Measurements from ENCODE around the gene RNF115. TPM values are rescaled to one million over a fixed set of nuclear protein-coding genes. Genes with fewer than 3 reads are reported as not detected.
A peak's percentile ranks its signal among the peaks of the same experiment; 100 is the strongest.

RNF115 gene
- total and polyA plus RNA-seq, 2 of the 4 experiments (the other 2 are of a cell fraction) = 13.5 to 22.9 TPM

- peak overlapping the region; percentile 95 for H3K4ac ChIP-seq (ENCODE audit: low read depth, low read length)
- 2% methylated on average over 10 of the region's 35 CpGs; no CpG with 5 or more reads in 1 of the 2 experiments for WGBS, 2 experiments (ENCODE audit: extremely low coverage in 2 of 2, insufficient read length in 1 of 2)
- H2AK9ac ChIP-seq (replicated peaks; ENCODE audit: low read depth, low read length, poor library complexity) = peak overlapping the region; percentile 96
- BruUV-seq (replicated peaks) = no TSS peak
- no peak overlapping the region for H2BK20ac ChIP-seq (ENCODE audit: low read depth, low read length)
- TF ChIP-seq CTCF (conservative IDR thresholded peaks at IDR 0.05; ENCODE audit: low read depth, low read length) (no peak), RFX5 (IDR thresholded peaks at IDR 0.05; ENCODE audit: low read depth, low read length) (no peak), ELK1 (IDR thresholded peaks at IDR 0.05; ENCODE audit: borderline replicate concordance, low read depth, low read length) (no peak), SMC3 (IDR thresholded peaks at IDR 0.05; ENCODE audit: low read depth, low read length) (no peak)
- peak overlapping the region; percentile 84 for H3K4me3 ChIP-seq (ENCODE audit: insufficient read depth, low read depth, low read length)
- peak overlapping the region; percentile 86; the same call in 1 of the 2 replicates for H3K18ac ChIP-seq (ENCODE audit: low read depth, low read length)
- H3K79me1 ChIP-seq (ENCODE audit: low read depth in 1 of 2, low read length in 2 of 2) = peaks cover 19 to 50% of the 10 kb centered on the region in 2 experiments
- CTCF ChIA-PET = interaction anchor here (0.6 to 2.3 kb wide), 10 partner anchors 8 to 149 kb away, joined by 3 to 13 read pairs (median 5); partner anchors contain the start of genes LIX1L and NUDT17
- POLR2A ChIA-PET (ENCODE audit: unreplicated experiment) = interaction anchor here (1.1 to 1.7 kb wide), 4 partner anchors 9 to 100 kb away, joined by 3 to 8 read pairs (median 5); partner anchors contain the start of gene LIX1L
- no peaks in the 10 kb centered on the region for H3K9me3 ChIP-seq (ENCODE audit: control insufficient read depth, insufficient read depth, low read length)
- H3K27me3 ChIP-seq (ENCODE audit: control insufficient read depth, insufficient read depth, low read length) = no peaks in the 10 kb centered on the region
- peak; percentile 36 for ATAC-seq (ENCODE audit: low read depth)
- H4K5ac ChIP-seq (ENCODE audit: low read depth, low read length) = peak overlapping the region; percentile 76
- H3K36me3 ChIP-seq (ENCODE audit: control insufficient read depth, insufficient read depth, low read length) = peaks cover 31% of the 10 kb centered on the region
- dilution Hi-C loops (cut with HindIII; ENCODE audit: low sequenced_read_pairs, unreplicated experiment) = no loop called here
- peak overlapping the region; percentile 100 for H2AFZ ChIP-seq (replicated peaks; ENCODE audit: low read length, poor library complexity)
- H2BK15ac ChIP-seq (ENCODE audit: low read depth, low read length) = peak overlapping the region; percentile 89; the same call in 1 of the 3 replicates
- peak; percentile 19 for DNase-seq
- peaks cover 16% of the 10 kb centered on the region; the same call in 1 of the 2 replicates for H4K20me1 ChIP-seq (ENCODE audit: insufficient read depth, low read length)
- peak overlapping the region; percentile 93 for H3K9ac ChIP-seq (ENCODE audit: low read depth, low read length)
- H2AK5ac ChIP-seq (ENCODE audit: low read depth, low read length) = peak overlapping the region; percentile 79
- peak overlapping the region; percentile 39 for H3K23ac ChIP-seq (ENCODE audit: low read depth, low read length)
- H2BK120ac ChIP-seq (ENCODE audit: low read depth, low read length) = peak overlapping the region; percentile 92
- intact Hi-C loops (cut with micrococcal nuclease) = loop anchor here (5.0 kb wide), 1 partner anchor 99 kb away; the partner anchor contains the start of gene LIX1L
- peak overlapping the region; percentile 96 for H3K14ac ChIP-seq (replicated peaks; ENCODE audit: low read depth, low read length)
- H3K56ac ChIP-seq (ENCODE audit: extremely low read depth, insufficient read depth, low read length) = peak overlapping the region; percentile 80; the same call in 1 of the 2 replicates
- in situ Hi-C loops (cut with MboI; ENCODE audit: low sequenced_read_pairs) = no loop called here
- peak overlapping the region; percentile 68 for H3K4me2 ChIP-seq (ENCODE audit: low read depth, low read length)
- H4K8ac ChIP-seq (ENCODE audit: low read depth in 2 of 2, low read length in 2 of 2) = peak overlapping the region; percentile 69 to 87
- H3K4me1 ChIP-seq (ENCODE audit: control insufficient read depth, insufficient read depth, low read length) = peaks cover 3% of the 10 kb centered on the region
- peak overlapping the region; percentile 93; the same call in 1 of the 2 replicates for H4K91ac ChIP-seq (ENCODE audit: insufficient read depth, low read depth, low read length)
- H3K27ac ChIP-seq (ENCODE audit: insufficient read depth, low read length) = peak overlapping the region; percentile 96
- peak overlapping the region; percentile 97 for H2BK5ac ChIP-seq (ENCODE audit: low read depth, low read length, poor library complexity, severe bottlenecking)
- H3K9me1 ChIP-seq (ENCODE audit: insufficient read depth, low read length) = peaks cover 16% of the 10 kb centered on the region
Measured at GRCh38 chr1:145858238-145858900, 34.5 kb upstream of the RNF115 start.

Data from IMR-90 (cell line).